ENCODE results near the gene PLAU. TPM values are rescaled to one million over a fixed set of nuclear protein-coding genes. Genes with fewer than 3 reads are reported as not detected.
A peak's percentile ranks its signal among the peaks of the same experiment; 100 is the strongest.

The PLAU gene
- total and polyA plus RNA-seq, 9 of the 15 experiments (the other 6 are each of a cell fraction or from before 2014, with no cell fraction given), result 2.1 to 16.9 (median 3.3) TPM

GRCh38 chr10:73899423-73899822, 11.5 kb upstream of the PLAU start:
- ChIA-PET POLR2A (interaction anchor here (0.6 to 2.8 kb wide), 6 partner anchors 9 to 118 kb away, joined by 3 to 12 read pairs (median 6); partner anchors contain the start of gene CHCHD1), CTCF (ENCODE audit: low intra/inter-chr PET ratio) (no interaction called here)
- Histone ChIP-seq H3K9me1 (ENCODE audit: control insufficient read depth, insufficient read depth, low read length) (no peaks in the 10 kb centered on the region), H3K9me3 (replicated peaks; ENCODE audit: control insufficient read depth, insufficient read depth, low read depth, low read length) (no peaks in the 10 kb centered on the region), H3K4me2 (ENCODE audit: insufficient read depth, low read length) (no peak overlapping the region), H3K27me3 (ENCODE audit: control insufficient read depth in 2 of 2, insufficient read depth in 2 of 2, low read length in 2 of 2) (no peaks in the 10 kb centered on the region), H3K36me3 (ENCODE audit: control insufficient read depth, insufficient read depth, low read length) (no peaks in the 10 kb centered on the region), H3K9ac (ENCODE audit: insufficient read depth in 1 of 2, low read depth in 2 of 2, low read length in 2 of 2) (peak overlapping the region in 1 of 2 experiments; percentile 62; a peak in 1 of 4 replicates), H3K4me1 (replicated peaks in 1 of 2; ENCODE audit: control insufficient read depth in 2 of 2, insufficient read depth in 2 of 2, low read length in 2 of 2) (peaks cover 4 to 6% of the 10 kb centered on the region in 2 experiments; a peak in 4 of 5 replicates), H4K20me1 (replicated peaks; ENCODE audit: control insufficient read depth, insufficient read depth, low read length) (no peaks in the 10 kb centered on the region), H2AFZ (ENCODE audit: low read depth, low read length) (peak overlapping the region; percentile 28), H3K27ac (ENCODE audit: extremely low read depth, low read depth, low read length) (no peak overlapping the region), H3K79me2 (ENCODE audit: control insufficient read depth, insufficient read depth, low read length) (no peaks in the 10 kb centered on the region), H3K4me3 (no peak overlapping the region)
- intact Hi-C loops (cut with micrococcal nuclease), result no loop called here
- BruUV-seq (replicated peaks), result no TSS peak
- in situ Hi-C loops (cut with MboI), result no loop called here
- 29% methylated on average over 4 of the region's 4 CpGs for WGBS (ENCODE audit: insufficient coverage, low coverage, missing lambda C conversion rate)
- ATAC-seq, result peak; percentile 29; the same call in 1 of the 3 replicates
- DNase-seq (ENCODE audit: extremely low read depth in 1 of 4, low spot score in 3 of 4), result no peak
- no peak for FAIRE-seq
- TF ChIP-seq ZFP1 (CRISPR knock-in tag; IDR thresholded peaks at IDR 0.05) (no peak), EP400 (IDR thresholded peaks at IDR 0.05) (no peak), ATF1 (CRISPR knock-in tag; IDR thresholded peaks at IDR 0.05) (no peak), ATF1 (tag; IDR thresholded peaks at IDR 0.05) (no peak), NFIX (CRISPR knock-in tag; IDR thresholded peaks at IDR 0.05; ENCODE audit: low read depth) (no peak), ARID1B (IDR thresholded peaks at IDR 0.05) (peak; percentile 25; the same call in 1 of the 2 replicates), ZFP30 (CRISPR knock-in tag; IDR thresholded peaks at IDR 0.05; ENCODE audit: borderline replicate concordance) (no peak), ZNF41 (CRISPR knock-in tag; conservative IDR thresholded peaks at IDR 0.05) (no peak), SMAD1 (IDR thresholded peaks at IDR 0.05; ENCODE audit: low read depth, low read length, partially characterized antibody) (no peak), BRD9 (IDR thresholded peaks at IDR 0.05; ENCODE audit: low read depth, partially characterized antibody) (no peak), HLTF (IDR thresholded peaks at IDR 0.05) (no peak), ZNF444 (CRISPR knock-in tag; IDR thresholded peaks at IDR 0.05) (no peak), ASH1L (IDR thresholded peaks at IDR 0.05; ENCODE audit: borderline replicate concordance, low read depth, partially characterized antibody) (no peak), PHB2 (IDR thresholded peaks at IDR 0.05; ENCODE audit: low read depth) (no peak), CTBP1 (IDR thresholded peaks at IDR 0.05; ENCODE audit: borderline replicate concordance) (0 out of 2 replicates have a peak, but pooled peaks have one; percentile 35), POLR2AphosphoS2 (IDR thresholded peaks at IDR 0.05; ENCODE audit: low read length) (no peak), ZNF445 (CRISPR knock-in tag; IDR thresholded peaks at IDR 0.05; ENCODE audit: low read depth) (no peak)
- TF ChIP-seq, protein P1, sequence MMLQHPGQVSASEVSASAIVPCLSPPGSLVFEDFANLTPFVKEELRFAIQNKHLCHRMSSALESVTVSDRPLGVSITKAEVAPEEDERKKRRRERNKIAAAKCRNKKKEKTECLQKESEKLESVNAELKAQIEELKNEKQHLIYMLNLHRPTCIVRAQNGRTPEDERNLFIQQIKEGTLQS (IDR thresholded peaks at IDR 0.05), result peak; percentile 31; the same call in 1 of the 2 replicates
- TF ChIP-seq, protein P1 (CRISPR knock-in tag; conservative IDR thresholded peaks at IDR 0.05), result no peak
- TF ChIP-seq, protein P2, sequence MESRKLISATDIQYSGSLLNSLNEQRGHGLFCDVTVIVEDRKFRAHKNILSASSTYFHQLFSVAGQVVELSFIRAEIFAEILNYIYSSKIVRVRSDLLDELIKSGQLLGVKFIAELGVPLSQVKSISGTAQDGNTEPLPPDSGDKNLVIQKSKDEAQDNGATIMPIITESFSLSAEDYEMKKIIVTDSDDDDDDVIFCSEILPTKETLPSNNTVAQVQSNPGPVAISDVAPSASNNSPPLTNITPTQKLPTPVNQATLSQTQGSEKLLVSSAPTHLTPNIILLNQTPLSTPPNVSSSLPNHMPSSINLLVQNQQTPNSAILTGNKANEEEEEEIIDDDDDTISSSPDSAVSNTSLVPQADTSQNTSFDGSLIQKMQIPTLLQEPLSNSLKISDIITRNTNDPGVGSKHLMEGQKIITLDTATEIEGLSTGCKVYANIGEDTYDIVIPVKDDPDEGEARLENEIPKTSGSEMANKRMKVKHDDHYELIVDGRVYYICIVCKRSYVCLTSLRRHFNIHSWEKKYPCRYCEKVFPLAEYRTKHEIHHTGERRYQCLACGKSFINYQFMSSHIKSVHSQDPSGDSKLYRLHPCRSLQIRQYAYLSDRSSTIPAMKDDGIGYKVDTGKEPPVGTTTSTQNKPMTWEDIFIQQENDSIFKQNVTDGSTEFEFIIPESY (CRISPR knock-in tag; IDR thresholded peaks at IDR 0.05), result no peak
- TF ChIP-seq, protein P3, sequence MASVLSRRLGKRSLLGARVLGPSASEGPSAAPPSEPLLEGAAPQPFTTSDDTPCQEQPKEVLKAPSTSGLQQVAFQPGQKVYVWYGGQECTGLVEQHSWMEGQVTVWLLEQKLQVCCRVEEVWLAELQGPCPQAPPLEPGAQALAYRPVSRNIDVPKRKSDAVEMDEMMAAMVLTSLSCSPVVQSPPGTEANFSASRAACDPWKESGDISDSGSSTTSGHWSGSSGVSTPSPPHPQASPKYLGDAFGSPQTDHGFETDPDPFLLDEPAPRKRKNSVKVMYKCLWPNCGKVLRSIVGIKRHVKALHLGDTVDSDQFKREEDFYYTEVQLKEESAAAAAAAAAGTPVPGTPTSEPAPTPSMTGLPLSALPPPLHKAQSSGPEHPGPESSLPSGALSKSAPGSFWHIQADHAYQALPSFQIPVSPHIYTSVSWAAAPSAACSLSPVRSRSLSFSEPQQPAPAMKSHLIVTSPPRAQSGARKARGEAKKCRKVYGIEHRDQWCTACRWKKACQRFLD (CRISPR knock-in tag; IDR thresholded peaks at IDR 0.05), result no peak

All from K562 (cell line).